Uterus (tissue), 2 donors: ENCODE data around the gene VAC14.

Source experiments
- CTCF ChIP-seq, 4 experiments: fragments of 200-600 bp in 2 of 4; fragments of 450-650 bp in 2 of 4; sonication (generic) in 2 of 4; IDR thresholded peaks; one replicate each; pipeline ENCODE4 v1.5.1; 2016 to 2019; ENCODE audit warnings: antibody characterized with exemption in 4 of 4, mild to moderate bottlenecking in 2 of 4, moderate library complexity in 1 of 4
- POLR2A ChIP-seq, 2 donors: fragments of 450-650 bp; IDR thresholded peaks; one replicate each; pipeline ENCODE4 v1.6.1; 2016; ENCODE audit warnings: antibody characterized with exemption in 2 of 2, mild to moderate bottlenecking in 1 of 2, moderate library complexity in 1 of 2

GRCh38 chr16:70700101-70701020 is 100.6 kb downstream of the VAC14 start:
- no peak for TF ChIP-seq CTCF (IDR thresholded peaks at IDR 0.05)
- no peak for TF ChIP-seq POLR2A (IDR thresholded peaks at IDR 0.05)
